Smooth muscle cell (in vitro differentiated cells): ENCODE measurements around the gene CTIF. TPM values are rescaled to one million over a fixed set of nuclear protein-coding genes. Genes with fewer than 3 reads are reported as not detected.
A peak's percentile ranks its signal among the peaks of the same experiment; 100 is the strongest.

ENCODE experiments used
- DNase-seq: peaks from one replicate; lab custom pipeline; 2025; ENCODE audit not compliant: unreplicated experiment; lab: John Stamatoyannopoulos, UW
- H2AFZ ChIP-seq: fragments of 200-600 bp; sonication (generic); 2 replicates; pipeline ENCODE4 v1.6.0; 2016; ENCODE audit warnings: antibody characterized with exemption, low read depth, mild to moderate bottlenecking
- H3F3A ChIP-seq: fragments of 200-600 bp; sonication (generic); 2 replicates; pipeline ENCODE4 v1.6.0; 2017; ENCODE audit warnings: antibody characterized with exemption, low read depth
- H3K27ac ChIP-seq: fragments of 200-600 bp; sonication (generic); 2 replicates; pipeline ENCODE4 v1.5.1; 2016; ENCODE audit warnings: low read depth, mild to moderate bottlenecking
- H3K27me3 ChIP-seq: fragments of 200-600 bp; sonication (generic); 2 replicates; pipeline ENCODE4 v1.6.1; 2016; ENCODE audit warnings: low read depth, mild to moderate bottlenecking
- H3K36me3 ChIP-seq: fragments of 200-600 bp; sonication (generic); 2 replicates; pipeline ENCODE4 v1.5.1; 2016; ENCODE audit warnings: low read depth
- H3K4me1 ChIP-seq: fragments of 200-600 bp; sonication (generic); 2 replicates; pipeline ENCODE4 v1.5.1; 2016; ENCODE audit warnings: low read depth
- H3K4me2 ChIP-seq: fragments of 200-600 bp; sonication (generic); 2 replicates; pipeline ENCODE4 v1.6.0; 2016; ENCODE audit warnings: mild to moderate bottlenecking
- H3K4me3 ChIP-seq: fragments of 200-600 bp; sonication (generic); 2 replicates; pipeline ENCODE4 v1.5.1; 2016; ENCODE audit warnings: mild to moderate bottlenecking
- H3K79me2 ChIP-seq: fragments of 200-600 bp; sonication (generic); 2 replicates; pipeline ENCODE4 v1.6.0; 2016; ENCODE audit warnings: low read depth, mild to moderate bottlenecking
- H3K9ac ChIP-seq: fragments of 200-600 bp; sonication (generic); 2 replicates; pipeline ENCODE4 v1.6.0; 2016; ENCODE audit warnings: low read depth
- H3K9me3 ChIP-seq: fragments of 200-600 bp; sonication (generic); replicated peaks from 2 replicates; pipeline ENCODE4 v1.5.1; 2016; ENCODE audit warnings: low read depth
- H4K20me1 ChIP-seq: fragments of 200-600 bp; sonication (generic); 2 replicates; pipeline ENCODE4 v1.6.0; 2016; ENCODE audit warnings: low read depth
- CTCF ChIP-seq: fragments of 200-600 bp; sonication (generic); IDR thresholded peaks from 2 replicates; pipeline ENCODE4 v1.5.1; 2017; ENCODE audit warnings: borderline replicate concordance, mild to moderate bottlenecking, antibody characterized with exemption; ENCODE audit not compliant: insufficient read depth, poor library complexity, severe bottlenecking
- WGBS: methylation state at CpG from one replicate; pipeline ENCODE4 v1.1.7; 2016; ENCODE audit warnings: low lambda C conversion rate; 5-methylcytosine and 5-hydroxymethylcytosine counted together
- polyA plus RNA-seq: library from polyadenylated mRNA; unstranded; fragments of >200 nt; fragmentation: Nextera tagmentation; extraction: Ambion mirVana; gene quantifications from 2 replicates; pipeline ENCODE4 v1.2.1, GENCODE V29; 2016
- total RNA-seq: library from RNA; depleted of rRNA; stranded (reverse); fragments of >200 nt; gene quantifications from 2 replicates; pipeline ENCODE4 v1.2.3, GENCODE V29; 2014

The CTIF gene
- total and polyA plus RNA-seq, 2 experiments from 2014 or later = 22.2 to 25.3 TPM

GRCh38 chr18:48896326-48896874 is 357.6 kb downstream of the CTIF start:
- WGBS = 86% methylated on average over 8 of the region's 8 CpGs
- Histone ChIP-seq H3K9ac (no peak overlapping the region), H3K36me3 (no peaks in the 10 kb centered on the region), H3F3A (peaks cover 22% of the 10 kb centered on the region), H4K20me1 (no peaks in the 10 kb centered on the region), H3K4me2 (no peak overlapping the region), H3K27ac (no peak overlapping the region), H3K9me3 (no peaks in the 10 kb centered on the region), H2AFZ (no peak overlapping the region), H3K4me1 (peaks cover 5% of the 10 kb centered on the region), H3K79me2 (no peaks in the 10 kb centered on the region), H3K4me3 (no peak overlapping the region), H3K27me3 (no peaks in the 10 kb centered on the region)
- no peak for DNase-seq
- TF ChIP-seq CTCF = no peak

- peaks cover 5% of the 10 kb centered on the region for H3K4me1 ChIP-seq
- H3K4me2 ChIP-seq = no peak overlapping the region
- WGBS = 76% methylated on average over 9 of the region's 9 CpGs
- no peaks in the 10 kb centered on the region for H4K20me1 ChIP-seq
- H3K27me3 ChIP-seq = no peaks in the 10 kb centered on the region
- no peak overlapping the region for H2AFZ ChIP-seq
- no peaks in the 10 kb centered on the region for H3K79me2 ChIP-seq
- H3K9ac ChIP-seq = no peak overlapping the region
- H3K36me3 ChIP-seq = no peaks in the 10 kb centered on the region
- no peak for TF ChIP-seq CTCF
- DNase-seq = no peak
- H3K27ac ChIP-seq = peak overlapping the region; percentile 48
- H3K4me3 ChIP-seq = no peak overlapping the region
- H3F3A ChIP-seq = peaks cover 22% of the 10 kb centered on the region
- no peaks in the 10 kb centered on the region for H3K9me3 ChIP-seq
These were observed 358.2 kb downstream of the CTIF start for GRCh38 chr18:48896875-48897511.

- Histone ChIP-seq H4K20me1 (no peaks in the 10 kb centered on the region), H3F3A (peaks cover 26% of the 10 kb centered on the region), H3K4me1 (peaks cover 9% of the 10 kb centered on the region), H3K27me3 (no peaks in the 10 kb centered on the region), H3K36me3 (no peaks in the 10 kb centered on the region), H2AFZ (no peak overlapping the region), H3K4me2 (no peak overlapping the region), H3K27ac (peak overlapping the region; percentile 48), H3K9ac (no peak overlapping the region), H3K9me3 (no peaks in the 10 kb centered on the region), H3K79me2 (no peaks in the 10 kb centered on the region), H3K4me3 (no peak overlapping the region)
- DNase-seq = no peak
- 90% methylated on average over 5 of the region's 5 CpGs for WGBS
- no peak for TF ChIP-seq CTCF
These were observed 358.7 kb downstream of the CTIF start for GRCh38 chr18:48897531-48897930.

GRCh38 chr18:48898521-48898920 is 359.7 kb downstream of the CTIF start:
- Histone ChIP-seq H3K27ac (no peak overlapping the region), H3K36me3 (no peaks in the 10 kb centered on the region), H2AFZ (no peak overlapping the region), H3K27me3 (no peaks in the 10 kb centered on the region), H3K9ac (no peak overlapping the region), H3K4me2 (no peak overlapping the region), H3K4me1 (peaks cover 5% of the 10 kb centered on the region), H3K9me3 (no peaks in the 10 kb centered on the region), H3K79me2 (no peaks in the 10 kb centered on the region), H3K4me3 (no peak overlapping the region), H3F3A (peaks cover 36% of the 10 kb centered on the region), H4K20me1 (no peaks in the 10 kb centered on the region)
- no peak for DNase-seq
- no peak for TF ChIP-seq CTCF
- 96% methylated on average over 4 of the region's 4 CpGs for WGBS
